Ascending aorta (tissue), 2 donors: ENCODE data around the gene CCT6B. TPM values are rescaled to one million over a fixed set of nuclear protein-coding genes. Genes with fewer than 3 reads are reported as not detected.

Source experiments
- DNase-seq, 2 donors: peaks; one replicate each; pipeline ENCODE4 v3.0.0-alpha.2; 2019; ENCODE audit warnings: low spot score in 2 of 2
- H3K27ac ChIP-seq, 2 donors: fragments of 200-600 bp; sonication (generic); one replicate each; pipeline ENCODE4 v1.5.1; 2016 to 2017; ENCODE audit warnings: mild to moderate bottlenecking in 1 of 2
- H3K27me3 ChIP-seq: fragments of 200-600 bp; sonication (generic); one replicate; pipeline ENCODE4 v1.5.1; 2017
- H3K36me3 ChIP-seq, 2 donors: fragments of 200-600 bp; sonication (generic); one replicate each; pipeline ENCODE4 v1.5.1; 2016
- H3K4me1 ChIP-seq, 2 donors: fragments of 200-600 bp; sonication (generic); one replicate each; pipeline ENCODE4 v1.5.1; 2016 to 2017; ENCODE audit warnings: mild to moderate bottlenecking in 1 of 2
- H3K4me3 ChIP-seq, 2 donors: fragments of 200-600 bp; sonication (generic); one replicate each; pipeline ENCODE4 v1.5.1; 2016 to 2017; ENCODE audit warnings: mild to moderate bottlenecking in 1 of 2
- H3K9me3 ChIP-seq, 2 donors: fragments of 200-600 bp; sonication (generic); one replicate each; pipeline ENCODE4 v1.5.1; 2016
- CTCF ChIP-seq, 3 experiments: fragments of 200-600 bp in 2 of 3; fragments of 450-650 bp in 1 of 3; sonication (generic) in 2 of 3; IDR thresholded peaks; one replicate each; pipeline ENCODE4 v1.5.1; 2016 to 2019; ENCODE audit warnings: antibody characterized with exemption in 3 of 3, mild to moderate bottlenecking in 1 of 3, moderate library complexity in 1 of 3
- intact Hi-C: fragments of 100-400 bp; cut with DNase I; formaldehyde crosslinking; loops from one replicate; pipeline ENCODE4 v1.15.1; 2023
- total RNA-seq: library from RNA; depleted of rRNA; stranded (reverse); fragments of >200 nt; gene quantifications from one replicate; pipeline ENCODE4 v1.1.0, GENCODE V29; 2016

Gene CCT6B
- total RNA-seq, 1 donor from 2014 or later: not detected

- Histone ChIP-seq H3K4me3 (no peak overlapping the region), H3K4me1 (peaks cover 0 to 13% of the 10 kb centered on the region in 2 donors), H3K27ac (peak overlapping the region; percentile 54 to 76), H3K9me3 (no peaks in the 10 kb centered on the region), H3K27me3 (no peaks in the 10 kb centered on the region), H3K36me3 (peaks cover 49 to 74% of the 10 kb centered on the region in 2 donors)
- DNase-seq: no peak
- intact Hi-C loops: loop anchor here (5.0 kb wide), 1 partner anchor 91 kb away; no protein-coding TSS in a partner anchor
- TF ChIP-seq CTCF (IDR thresholded peaks at IDR 0.05): no peak
Measured at GRCh38 chr17:34996422-34997285, 35.4 kb upstream of the CCT6B start.

GRCh38 chr17:34993031-34993430 lies 31.8 kb upstream of the CCT6B start:
- TF ChIP-seq CTCF (IDR thresholded peaks at IDR 0.05): no peak
- peaks cover 0 to 12% of the 10 kb centered on the region in 2 donors for H3K4me1 ChIP-seq
- no peak for DNase-seq
- no peak overlapping the region for H3K27ac ChIP-seq
- no peaks in the 10 kb centered on the region for H3K9me3 ChIP-seq
- intact Hi-C loops: no loop called here
- H3K4me3 ChIP-seq: no peak overlapping the region
- H3K27me3 ChIP-seq: no peaks in the 10 kb centered on the region
- peaks cover 56 to 63% of the 10 kb centered on the region in 2 donors for H3K36me3 ChIP-seq

DNA sequence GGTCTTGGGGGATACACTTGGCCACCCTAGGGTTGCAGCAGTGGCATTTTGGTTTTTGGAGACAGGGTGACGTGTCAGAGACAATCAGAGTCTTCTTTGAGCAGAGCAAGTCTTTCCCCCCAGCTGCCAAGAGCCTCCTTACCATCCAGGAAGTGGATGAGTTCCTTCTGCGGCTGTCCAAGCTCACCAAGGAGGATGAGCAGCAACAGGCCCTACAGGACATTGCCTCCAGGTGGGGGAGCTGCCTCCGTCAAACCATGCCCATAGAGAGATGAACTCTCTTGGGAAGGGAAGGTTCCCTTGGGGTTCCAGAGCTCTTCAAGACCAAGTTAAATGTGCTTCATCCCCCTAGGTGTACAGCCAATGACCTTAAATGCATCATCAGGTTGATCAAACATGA lies 30.3 kb upstream of the CCT6B start:
- H3K4me3 ChIP-seq: no peak overlapping the region
- H3K27me3 ChIP-seq: no peaks in the 10 kb centered on the region
- no peak for DNase-seq
- no peaks in the 10 kb centered on the region for H3K4me1 ChIP-seq
- H3K27ac ChIP-seq: no peak overlapping the region
- H3K36me3 ChIP-seq: peaks cover 56 to 72% of the 10 kb centered on the region in 2 donors
- intact Hi-C loops: no loop called here
- no peaks in the 10 kb centered on the region for H3K9me3 ChIP-seq
- TF ChIP-seq CTCF (IDR thresholded peaks at IDR 0.05): no peak

DNA sequence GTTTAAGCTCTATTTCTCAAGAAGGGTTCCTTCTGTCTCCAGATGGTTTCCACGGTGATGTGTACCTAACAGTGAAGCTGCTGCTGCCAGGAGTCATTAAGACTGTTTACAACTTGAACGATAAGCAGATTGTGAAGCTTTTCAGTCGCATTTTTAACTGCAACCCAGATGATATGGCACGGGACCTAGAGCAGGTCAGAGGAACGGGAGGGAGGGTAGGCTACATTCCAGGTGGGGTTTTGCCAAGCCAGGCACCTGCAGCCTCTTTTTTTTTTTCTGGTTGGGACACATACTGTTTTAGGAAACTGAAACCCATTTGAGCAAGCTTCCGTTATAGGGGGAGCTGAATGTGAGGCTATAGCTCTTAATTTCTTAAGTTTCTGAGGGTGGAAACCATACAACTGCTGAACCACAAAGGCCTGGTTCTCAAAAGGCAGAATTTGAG lies 29.7 kb upstream of the CCT6B start:
- Histone ChIP-seq H3K27me3 (no peaks in the 10 kb centered on the region), H3K4me3 (no peak overlapping the region), H3K9me3 (no peaks in the 10 kb centered on the region), H3K27ac (no peak overlapping the region), H3K36me3 (peaks cover 61 to 76% of the 10 kb centered on the region in 2 donors), H3K4me1 (no peaks in the 10 kb centered on the region)
- DNase-seq: no peak
- no peak for TF ChIP-seq CTCF (IDR thresholded peaks at IDR 0.05)
- intact Hi-C loops: no loop called here

- intact Hi-C loops: loop anchor here (10.0 kb wide), 1 partner anchor 585 kb away; the partner anchor contains the start of gene PEX12
Measured at GRCh38 chr17:34989473-34989872, 28.2 kb upstream of the CCT6B start.

More at GRCh38 chr17:34989473-34989872, 28.2 kb upstream of the CCT6B start:
- Histone ChIP-seq H3K4me3 (no peak overlapping the region), H3K27ac (no peak overlapping the region), H3K9me3 (no peaks in the 10 kb centered on the region), H3K27me3 (no peaks in the 10 kb centered on the region), H3K4me1 (peaks cover 0 to under 1% of the 10 kb centered on the region in 2 donors), H3K36me3 (peaks cover 56 to 71% of the 10 kb centered on the region in 2 donors)
- DNase-seq: no peak
- no peak for TF ChIP-seq CTCF (IDR thresholded peaks at IDR 0.05)
